ENCODE results near the gene OLFML2A. TPM values are rescaled to one million over a fixed set of nuclear protein-coding genes. Genes with fewer than 3 reads are reported as not detected.
A peak's percentile ranks its signal among the peaks of the same experiment; 100 is the strongest.

Gene OLFML2A
- total and polyA plus RNA-seq, 12 donors, result 1.7 to 21.4 (median 7.3) TPM

- Histone ChIP-seq H3K4me3 (no peak overlapping the region), H3K36me3 (replicated peaks in 1 of 2) (no peaks in the 10 kb centered on the region)
Observed at GRCh38 chr9:124762633-124763032, 14.3 kb upstream of the OLFML2A start.

DNA sequence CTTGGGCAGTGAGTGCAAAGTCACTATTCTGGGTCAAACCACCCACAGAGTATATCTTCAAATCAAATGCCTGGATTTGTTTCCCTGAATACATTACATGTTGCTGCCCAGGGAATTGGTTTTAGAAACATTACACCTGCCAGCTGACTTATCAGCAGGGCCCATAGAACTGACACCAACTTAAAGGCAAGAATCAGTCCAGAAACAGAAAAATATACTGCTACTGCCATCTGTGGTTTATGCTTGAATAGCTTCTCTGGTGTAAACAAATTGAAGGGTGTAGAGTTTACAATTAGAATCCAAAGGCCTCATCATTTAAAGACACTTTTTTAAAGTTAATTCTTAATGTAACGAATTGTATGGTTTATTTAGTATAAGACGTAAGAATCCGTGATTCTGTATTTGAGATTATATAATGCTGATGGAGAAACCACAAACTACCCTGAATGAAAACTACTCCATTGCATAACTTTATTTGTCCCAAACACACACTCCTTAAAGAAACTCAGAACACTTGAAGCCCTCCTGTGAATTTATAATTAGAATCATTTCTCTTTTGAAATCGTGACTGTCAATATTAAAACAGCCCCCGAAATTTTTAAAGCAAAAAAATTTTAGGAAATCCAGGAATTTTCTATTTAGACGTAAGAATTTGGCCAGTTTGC lies 12.0 kb upstream of the OLFML2A start:
- DNase-seq, result no peak
- no peak for TF ChIP-seq POLR2A (IDR thresholded peaks at IDR 0.05)
- TF ChIP-seq, protein P1, sequence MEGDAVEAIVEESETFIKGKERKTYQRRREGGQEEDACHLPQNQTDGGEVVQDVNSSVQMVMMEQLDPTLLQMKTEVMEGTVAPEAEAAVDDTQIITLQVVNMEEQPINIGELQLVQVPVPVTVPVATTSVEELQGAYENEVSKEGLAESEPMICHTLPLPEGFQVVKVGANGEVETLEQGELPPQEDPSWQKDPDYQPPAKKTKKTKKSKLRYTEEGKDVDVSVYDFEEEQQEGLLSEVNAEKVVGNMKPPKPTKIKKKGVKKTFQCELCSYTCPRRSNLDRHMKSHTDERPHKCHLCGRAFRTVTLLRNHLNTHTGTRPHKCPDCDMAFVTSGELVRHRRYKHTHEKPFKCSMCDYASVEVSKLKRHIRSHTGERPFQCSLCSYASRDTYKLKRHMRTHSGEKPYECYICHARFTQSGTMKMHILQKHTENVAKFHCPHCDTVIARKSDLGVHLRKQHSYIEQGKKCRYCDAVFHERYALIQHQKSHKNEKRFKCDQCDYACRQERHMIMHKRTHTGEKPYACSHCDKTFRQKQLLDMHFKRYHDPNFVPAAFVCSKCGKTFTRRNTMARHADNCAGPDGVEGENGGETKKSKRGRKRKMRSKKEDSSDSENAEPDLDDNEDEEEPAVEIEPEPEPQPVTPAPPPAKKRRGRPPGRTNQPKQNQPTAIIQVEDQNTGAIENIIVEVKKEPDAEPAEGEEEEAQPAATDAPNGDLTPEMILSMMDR (IDR thresholded peaks at IDR 0.05), result peak in 3 of 6 experiments; percentile 26 to 30 (median 28)
- Histone ChIP-seq H3K36me3 (replicated peaks in 1 of 2) (no peaks in the 10 kb centered on the region), H3K4me1 (replicated peaks in 1 of 2) (peaks cover 3 to 8% of the 10 kb centered on the region in 2 donors), H3K9me3 (replicated peaks in 1 of 3) (no peaks in the 10 kb centered on the region), H3K27ac (no peak overlapping the region), H3K4me3 (no peak overlapping the region), H3K27me3 (peaks cover 33% of the 10 kb centered on the region)
- intact Hi-C loops (cut with DNase I), result no loop called here
- 72 to 76% (median 74%) methylated on average over 6 of the region's 6 CpGs for WGBS, 4 donors

More at GRCh38 chr9:124762633-124763032, 14.3 kb upstream of the OLFML2A start:
- 51 to 61% (median 55%) methylated on average over 3 of the region's 3 CpGs for WGBS, 4 donors
- no peak for DNase-seq
- intact Hi-C loops (cut with DNase I), result no loop called here
- no peak overlapping the region for H3K27ac ChIP-seq
- H3K27me3 ChIP-seq, result peaks cover 19% of the 10 kb centered on the region
- no peaks in the 10 kb centered on the region for H3K4me1 ChIP-seq (replicated peaks in 1 of 2)
- H3K9me3 ChIP-seq (replicated peaks in 1 of 3), result no peaks in the 10 kb centered on the region
- no peak for TF ChIP-seq POLR2A (IDR thresholded peaks at IDR 0.05)
- TF ChIP-seq, protein P1 (IDR thresholded peaks at IDR 0.05), result no peak

DNA sequence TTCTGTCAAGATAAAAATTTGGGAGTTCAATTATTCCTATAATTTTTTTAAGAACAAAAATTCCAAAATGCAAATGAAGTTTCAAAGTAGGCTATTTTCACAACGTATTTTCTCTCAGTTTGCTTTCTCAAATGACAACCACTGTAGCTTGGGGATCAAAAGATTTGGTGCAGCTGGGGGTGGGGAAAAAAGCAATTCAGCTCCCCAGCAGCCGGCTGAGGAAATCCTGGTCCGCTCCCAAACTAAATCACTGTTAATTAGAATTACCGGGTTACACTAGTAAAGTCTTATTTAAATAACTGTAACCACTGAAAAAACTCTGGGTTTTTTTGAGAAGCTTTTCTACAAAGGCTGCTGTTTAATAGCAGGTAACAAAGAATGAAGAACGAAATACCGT lies 11.5 kb upstream of the OLFML2A start:
- no peaks in the 10 kb centered on the region for H3K36me3 ChIP-seq (replicated peaks in 1 of 2)
- no peak overlapping the region for H3K4me3 ChIP-seq
- 81 to 91% (median 84%) methylated on average over 6 of the region's 6 CpGs for WGBS, 4 donors
- peaks cover 5 to 8% of the 10 kb centered on the region in 2 donors for H3K4me1 ChIP-seq (replicated peaks in 1 of 2)
- TF ChIP-seq POLR2A (IDR thresholded peaks at IDR 0.05), result no peak
- TF ChIP-seq, protein P1 (IDR thresholded peaks at IDR 0.05), result no peak
- no peak overlapping the region for H3K27ac ChIP-seq
- H3K9me3 ChIP-seq (replicated peaks in 1 of 3), result no peaks in the 10 kb centered on the region
- no peak for DNase-seq
- intact Hi-C loops (cut with DNase I), result no loop called here
- peaks cover 35% of the 10 kb centered on the region for H3K27me3 ChIP-seq

- WGBS, 4 donors, result 89 to 96% (median 94%) methylated on average over 1 of the region's 1 CpG
- no peak overlapping the region for H3K4me3 ChIP-seq
- H3K4me1 ChIP-seq (replicated peaks in 1 of 2), result peaks cover 5 to 8% of the 10 kb centered on the region in 2 donors
- DNase-seq, result no peak
- H3K27ac ChIP-seq, result no peak overlapping the region
- intact Hi-C loops (cut with DNase I), result no loop called here
- H3K9me3 ChIP-seq (replicated peaks in 1 of 3), result no peaks in the 10 kb centered on the region
- no peak for TF ChIP-seq POLR2A (IDR thresholded peaks at IDR 0.05)
- TF ChIP-seq, protein P1 (IDR thresholded peaks at IDR 0.05), result no peak
- no peaks in the 10 kb centered on the region for H3K36me3 ChIP-seq (replicated peaks in 1 of 2)
- H3K27me3 ChIP-seq, result peaks cover 35% of the 10 kb centered on the region
Observed at GRCh38 chr9:124766326-124766725, 10.6 kb upstream of the OLFML2A start.
